ENCODE measurements around the gene PCDHGA11. TPM values are rescaled to one million over a fixed set of nuclear protein-coding genes. Genes with fewer than 3 reads are reported as not detected.
"Not testable (repeated sequence)": the region's sequence is repeated elsewhere in the genome, so short reads cannot be mapped to it uniquely, and the experiment has no call there.

Gene PCDHGA11
- total and polyA plus RNA-seq, 10 of the 15 experiments (the other 5 are each of a cell fraction or from before 2014, with no cell fraction given) = 0.21 to 3.4 (median 2.2) TPM

GRCh38 chr5:141407790-141408505 lies 12.9 kb upstream of the PCDHGA11 start, which contains the start of gene PCDHGB6:
Gene PCDHGB6 (plus strand): TSS chr5:141408021. CDS start chr5:141408203, 182 bp downstream.
- peak; percentile 69 for ATAC-seq
- 81% methylated on average over 43 of the region's 51 CpGs for WGBS (ENCODE audit: insufficient coverage, insufficient replicate concordance, low lambda C conversion rate, missing lambda C conversion rate)
- H3K36me3 ChIP-seq (ENCODE audit: control insufficient read depth in 2 of 2, insufficient read depth in 2 of 2, low read length in 1 of 2); H3K4me1 ChIP-seq (ENCODE audit: control insufficient read depth, insufficient read depth, low read length); H2AFZ ChIP-seq (ENCODE audit: control insufficient read depth, low read depth, low read length); in situ Hi-C loops (cut with MboI); H3K9ac ChIP-seq (ENCODE audit: control insufficient read depth, insufficient read depth, low read length); H4K20me1 ChIP-seq (ENCODE audit: control insufficient read depth, insufficient read depth); intact Hi-C loops (cut with micrococcal nuclease; ENCODE audit: unreplicated experiment); H3K27ac ChIP-seq (ENCODE audit: control insufficient read depth, insufficient read depth); H3K4me3 ChIP-seq; DNase-seq (ENCODE audit: low read depth, low spot score); H3K27me3 ChIP-seq (replicated peaks in 1 of 2; ENCODE audit: control insufficient read depth in 2 of 2, insufficient read depth in 2 of 2, low read length in 1 of 2); FAIRE-seq; BruUV-seq (replicated peaks); H3K79me2 ChIP-seq (ENCODE audit: control insufficient read depth, insufficient read depth, low read length); POLR2A ChIA-PET: not testable (repeated sequence)
- peak; percentile 56 to 57 (median 56); a peak in 5 of 6 replicates for TF ChIP-seq CTCF (IDR thresholded peaks at IDR 0.05 in 2 of 3, conservative IDR thresholded peaks at IDR 0.05 in 1 of 3; ENCODE audit: control insufficient read depth in 2 of 3, extremely low read depth in 1 of 3, insufficient read depth in 1 of 3, low read depth in 3 of 3, low read length in 3 of 3)
- TF ChIP-seq CREM (IDR thresholded peaks at IDR 0.05; ENCODE audit: low read depth) = peak; percentile 41; the same call in 1 of the 2 replicates
- TF ChIP-seq CREB1 (IDR thresholded peaks at IDR 0.05; ENCODE audit: low read depth) = 0 out of 2 replicates have a peak, but pooled peaks have one; percentile 35
- 0 out of 2 replicates have a peak, but pooled peaks have one; percentile 64 for TF ChIP-seq CBX5 (IDR thresholded peaks at IDR 0.05; ENCODE audit: low read depth)
- TF ChIP-seq RAD21 (IDR thresholded peaks at IDR 0.05; ENCODE audit: insufficient read depth, low read depth, low read length) = peak; percentile 54
- Histone ChIP-seq H3K4me2 (ENCODE audit: control insufficient read depth, insufficient read depth) (0 out of 2 replicates have a peak within 1 kb of the TSS, but pooled peaks have one; percentile 9), H3K9me3 (replicated peaks; ENCODE audit: control insufficient read depth, insufficient read depth, low read length) (peaks cover 13% of the 10 kb centered on the region; the same call in 2 of the 3 replicates)
- ChIA-PET SMC1A (ENCODE audit: uncharacterized antibody, unreplicated experiment) (interaction anchor here (1.6 kb wide), 1 partner anchor 150 kb away, joined by 4 read pairs; no protein-coding TSS in a partner anchor), RAD21 (ENCODE audit: unreplicated experiment) (interaction anchor here (1.0 kb wide), 1 partner anchor 156 kb away, joined by 4 read pairs; no protein-coding TSS in a partner anchor), CTCF (interaction anchor here (1.1 to 3.7 kb wide), 6 partner anchors 11 to 156 kb away, joined by 3 to 20 read pairs (median 8); partner anchors contain the start of genes PCDHGA12, PCDHGB3 and PCDHGC3)
